GM15510 (cell line): Measurements from ENCODE around the gene RDH13.

ENCODE experiments used
- POLR2A ChIP-seq: IDR thresholded peaks from 3 replicates; pipeline ENCODE4 v1.6.1; 2011; ENCODE audit warnings: borderline replicate concordance; ENCODE audit not compliant: insufficient read length; ENCODE audit errors: extremely low read depth

RDH13 gene

DNA sequence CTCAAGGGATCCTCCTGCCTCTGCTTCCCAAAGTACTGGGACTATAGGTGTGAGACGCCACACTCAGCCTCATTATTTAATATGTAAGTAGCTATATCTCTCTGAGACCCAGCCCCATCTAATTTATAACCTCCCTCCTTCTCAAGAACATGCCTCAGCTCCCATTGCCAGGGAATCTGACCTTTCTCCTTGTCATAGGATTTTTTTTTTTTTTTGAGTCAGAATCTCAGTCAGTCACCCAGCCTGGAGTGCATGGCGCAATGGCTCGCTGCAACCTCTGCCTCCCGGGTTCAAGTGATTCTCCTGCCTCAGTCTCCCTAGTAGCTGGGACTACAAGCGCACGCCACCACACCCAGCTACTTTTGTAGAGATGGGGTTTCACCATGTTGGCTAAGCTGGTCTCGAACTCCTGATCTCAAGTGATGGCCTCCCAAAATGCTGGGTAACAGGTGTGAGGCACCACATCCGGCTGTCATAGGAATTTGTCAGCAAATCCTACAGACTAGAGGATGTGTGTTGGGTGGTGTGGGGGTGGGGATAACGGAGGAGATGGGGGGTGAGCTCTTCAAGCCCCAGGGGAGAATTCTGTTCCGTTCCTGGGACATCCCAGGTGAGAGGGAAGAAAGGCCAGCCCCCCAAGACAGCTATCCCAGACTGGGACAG, 7.6 kb upstream of the RDH13 start:
- TF ChIP-seq POLR2A = no peak

DNA sequence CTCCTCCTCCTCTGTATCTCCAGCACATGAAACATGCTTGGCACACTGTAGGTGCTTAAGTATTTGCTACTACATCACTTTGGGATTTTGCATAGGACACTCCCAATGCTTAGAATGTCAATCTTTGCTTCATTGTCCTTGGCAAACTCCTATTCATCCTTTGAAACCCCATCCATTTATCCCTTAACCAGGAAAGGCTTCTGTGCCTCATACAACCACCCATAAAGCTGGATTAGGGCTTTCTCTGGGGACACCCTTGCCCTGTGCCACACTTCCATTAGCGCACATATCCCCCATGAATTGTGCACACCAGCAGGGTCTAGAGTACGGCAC, 6.9 kb upstream of the RDH13 start:
- TF ChIP-seq POLR2A = no peak

DNA sequence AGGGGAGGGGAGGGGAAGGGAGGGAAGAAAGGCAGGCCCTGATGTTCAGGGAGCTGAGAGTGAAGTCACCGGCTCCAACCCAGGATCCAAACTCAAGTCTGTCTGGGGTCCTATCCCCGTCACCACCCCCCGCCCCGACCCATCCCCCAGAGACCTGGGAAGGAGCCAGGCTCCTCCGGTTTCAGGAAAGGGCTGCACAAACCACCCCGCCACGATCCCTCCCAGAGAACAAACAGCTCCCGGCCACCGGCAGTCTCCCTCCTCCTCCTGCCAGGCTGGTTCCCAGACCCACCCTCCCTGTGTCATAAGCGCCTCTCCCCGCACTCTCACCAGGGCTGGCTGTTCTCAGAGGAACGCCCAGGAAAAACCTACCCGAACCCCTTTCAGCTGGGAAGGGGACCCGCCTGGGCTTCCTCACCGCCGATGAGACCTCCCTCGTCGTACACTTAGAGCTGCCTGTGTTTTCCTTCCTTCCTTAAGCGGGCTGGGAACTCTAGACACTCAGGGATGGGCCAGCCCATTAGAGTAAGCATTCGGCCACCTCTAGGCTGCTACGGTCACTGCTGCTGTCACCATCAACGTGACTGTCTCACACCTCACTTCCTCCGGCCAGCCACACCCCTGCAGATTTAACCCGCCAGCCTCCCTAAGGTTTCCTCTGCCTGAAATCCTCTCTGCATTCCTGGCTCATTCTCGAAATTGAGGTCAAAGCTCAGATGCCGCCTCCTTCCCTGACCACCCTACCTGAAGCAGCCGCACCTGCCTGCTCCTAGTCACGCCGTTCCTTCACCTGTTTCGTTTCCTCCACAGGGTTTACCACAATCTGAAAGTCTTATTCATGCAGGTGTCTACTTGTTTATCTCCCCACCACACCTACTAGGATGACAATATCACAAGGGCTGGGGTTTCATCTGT, 6.3 kb upstream of the RDH13 start:
- no peak for TF ChIP-seq POLR2A

DNA sequence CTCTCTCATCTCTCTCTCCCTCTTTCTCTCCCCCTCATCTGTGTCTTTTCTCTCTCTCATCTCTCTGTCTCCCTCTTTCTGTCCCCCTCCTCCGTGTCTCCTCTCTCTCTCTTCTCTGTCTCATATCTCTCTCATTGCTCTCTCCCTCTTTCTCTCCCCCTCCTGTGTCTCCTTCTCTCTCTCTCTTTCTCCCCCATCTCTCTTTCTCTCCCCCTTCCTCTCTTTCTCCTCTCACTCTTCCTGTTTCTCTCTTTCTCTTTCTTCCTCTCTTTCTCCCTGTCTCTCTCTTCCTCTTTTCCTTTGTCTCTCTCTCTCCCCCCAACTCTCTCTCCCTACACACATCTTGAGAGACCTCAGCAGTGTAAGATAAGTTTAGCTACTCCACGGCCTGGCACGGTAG, 4.9 kb upstream of the RDH13 start:
- TF ChIP-seq POLR2A = no peak

DNA sequence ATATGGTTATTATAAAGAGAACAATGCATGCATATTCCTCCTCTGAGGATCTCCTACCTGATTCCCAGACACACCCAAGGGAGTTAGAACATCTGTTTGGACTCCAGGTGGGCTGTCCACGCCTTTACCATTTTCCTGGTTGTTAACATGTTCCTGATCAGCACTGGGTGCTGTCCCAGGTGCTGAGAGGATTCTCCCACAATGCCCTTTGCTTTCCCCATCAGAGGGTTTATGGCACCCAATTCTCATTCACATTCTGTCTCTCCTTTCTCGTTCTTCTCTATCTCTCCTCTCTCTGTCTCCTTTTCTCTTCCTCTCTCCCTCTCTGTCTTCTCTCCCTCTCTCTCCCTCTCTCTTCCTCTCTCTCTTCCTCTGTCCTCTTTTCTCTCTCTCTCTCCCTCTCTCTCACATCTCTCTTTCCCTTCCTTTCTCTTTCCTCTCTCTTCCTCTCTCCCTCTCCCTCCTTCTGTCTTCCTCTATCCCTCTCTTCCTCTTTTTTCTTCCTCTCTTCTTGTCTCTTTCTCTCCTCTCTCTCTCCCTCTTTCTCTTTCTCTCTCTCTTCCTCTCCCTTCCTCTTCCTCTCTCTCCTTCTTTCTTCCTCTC, 3.3 kb upstream of the RDH13 start:
- TF ChIP-seq POLR2A = no peak

DNA sequence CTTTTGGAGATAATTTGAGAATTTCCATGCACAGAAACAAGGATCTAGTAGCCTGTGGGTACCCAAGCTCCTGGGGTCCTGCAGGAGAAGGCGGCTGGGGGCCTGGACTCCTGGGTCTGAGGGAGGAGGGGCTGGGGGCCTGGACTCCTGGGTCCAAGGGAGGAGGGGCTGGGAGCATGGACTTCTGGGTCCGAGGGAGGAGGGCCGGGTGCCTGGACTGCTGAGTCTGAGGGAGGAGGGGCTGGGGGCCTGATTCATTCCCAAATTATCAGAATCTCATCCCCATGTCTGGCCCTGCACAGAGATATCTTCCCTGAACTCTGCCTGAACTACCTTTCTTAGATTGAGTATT, 520 bp upstream of the RDH13 start:
- no peak for TF ChIP-seq POLR2A

DNA sequence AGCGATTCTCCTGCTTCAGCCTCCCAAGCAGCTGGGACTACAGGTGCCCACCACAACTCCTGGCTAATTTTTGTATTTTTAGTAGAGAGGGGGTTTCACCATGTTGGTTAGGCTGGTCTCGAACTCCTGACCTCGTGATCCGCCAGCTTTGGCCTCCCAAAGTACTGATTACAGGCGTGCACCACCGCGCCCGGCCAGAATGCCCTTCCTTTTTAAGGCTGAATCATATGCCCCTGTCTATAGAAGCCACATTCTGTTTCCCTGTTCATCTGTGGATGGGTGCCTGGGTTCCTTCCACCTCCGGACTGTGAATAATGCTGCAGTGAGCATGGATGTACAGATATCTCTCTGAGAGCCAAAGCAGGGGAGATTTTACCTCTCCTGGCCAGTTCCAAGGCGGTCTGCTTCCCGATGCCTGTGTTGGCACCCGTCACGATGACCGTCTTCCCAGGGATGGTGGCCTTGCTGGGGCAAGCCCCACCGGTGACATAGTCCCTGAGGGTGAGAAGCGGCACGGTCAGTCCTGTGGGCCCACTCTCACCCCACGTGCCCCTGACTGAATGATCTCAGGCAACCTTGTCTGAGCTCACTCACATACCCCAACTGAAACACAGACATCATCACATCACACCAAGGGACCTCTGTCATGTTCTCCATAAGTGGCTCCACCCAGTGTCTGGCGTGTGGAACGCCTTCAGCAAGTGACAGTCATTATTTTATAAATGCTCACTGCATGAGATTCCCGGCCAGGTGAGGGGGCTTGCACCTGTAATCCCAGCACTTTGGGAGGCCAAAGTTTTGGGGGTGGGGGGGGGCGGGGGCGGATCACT, 4.0 kb downstream of the RDH13 start:
- no peak for TF ChIP-seq POLR2A

DNA sequence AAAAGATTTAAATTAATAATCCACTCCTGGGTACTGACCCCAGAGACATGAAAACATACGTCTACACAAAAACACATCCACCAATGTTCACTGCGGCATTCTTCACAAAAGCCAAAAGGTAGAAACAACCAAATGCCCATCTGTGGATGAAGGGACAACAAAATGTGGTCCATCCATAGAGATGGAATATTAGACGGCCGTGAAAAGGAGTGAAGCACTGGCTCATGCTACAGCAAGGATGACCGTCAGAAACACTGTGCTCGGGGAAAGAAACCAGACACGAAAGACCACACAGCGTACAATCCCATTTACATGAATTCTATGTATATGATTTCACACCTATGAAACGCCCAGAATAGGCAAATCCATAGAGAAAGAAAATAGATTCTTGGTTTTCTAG, 6.1 kb downstream of the RDH13 start:
- no peak for TF ChIP-seq POLR2A

DNA sequence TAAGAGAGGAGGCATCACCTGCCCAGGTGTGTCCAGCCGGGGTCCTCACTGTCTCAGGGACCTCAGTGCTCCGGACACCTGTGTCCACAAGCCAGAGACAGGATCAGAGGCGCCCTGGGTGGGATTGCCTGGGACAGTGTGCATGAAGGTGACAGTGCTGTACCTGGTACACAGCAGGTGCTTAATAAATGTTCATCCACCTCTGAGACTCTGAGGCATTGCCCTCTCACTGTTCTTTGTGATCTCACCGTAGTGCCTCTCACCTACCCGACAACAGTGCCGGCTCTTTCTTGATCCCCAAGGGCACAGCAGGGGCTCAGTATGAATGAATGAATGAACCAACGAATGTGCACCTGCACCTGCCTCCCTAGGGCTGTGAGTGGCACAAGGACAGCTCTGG, 9.2 kb downstream of the RDH13 start:
- TF ChIP-seq POLR2A = no peak

DNA sequence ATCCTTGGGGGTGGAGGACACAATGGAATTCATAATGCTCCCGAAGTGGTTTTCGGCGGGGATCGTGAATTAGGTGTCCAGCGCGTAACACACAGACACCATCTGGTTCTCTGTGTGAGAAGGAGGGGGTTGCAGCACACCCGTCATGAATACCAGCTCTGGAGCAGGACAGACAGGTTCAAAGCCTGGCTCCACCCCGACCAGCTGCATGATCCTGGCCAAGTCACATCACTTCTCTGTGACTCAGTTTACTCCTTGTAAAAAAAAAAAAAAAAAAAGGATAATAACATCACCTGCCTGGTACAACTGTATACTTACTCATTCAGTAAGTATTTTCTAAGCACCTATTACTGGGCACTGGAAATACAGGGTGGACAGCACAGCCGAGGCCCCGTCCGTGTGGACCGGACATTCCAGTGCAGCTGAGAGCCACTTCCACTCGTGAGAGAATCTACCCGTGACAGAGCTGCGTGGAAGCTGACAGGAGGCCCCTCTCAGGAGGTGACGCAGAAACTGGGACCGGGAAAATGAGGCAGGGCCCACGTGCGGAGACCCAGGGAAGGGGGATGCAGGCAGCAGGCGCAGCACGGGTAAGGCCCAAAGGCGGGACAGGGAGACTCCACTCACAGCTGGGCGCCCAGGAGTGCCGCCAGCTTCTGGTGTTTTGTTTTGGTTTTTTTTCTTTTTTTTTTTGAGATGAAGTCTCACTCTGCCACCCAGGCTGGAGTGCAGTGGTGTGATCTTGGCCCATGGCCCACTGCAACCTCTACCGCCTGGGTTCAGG, 12.0 kb downstream of the RDH13 start:
- no peak for TF ChIP-seq POLR2A

DNA sequence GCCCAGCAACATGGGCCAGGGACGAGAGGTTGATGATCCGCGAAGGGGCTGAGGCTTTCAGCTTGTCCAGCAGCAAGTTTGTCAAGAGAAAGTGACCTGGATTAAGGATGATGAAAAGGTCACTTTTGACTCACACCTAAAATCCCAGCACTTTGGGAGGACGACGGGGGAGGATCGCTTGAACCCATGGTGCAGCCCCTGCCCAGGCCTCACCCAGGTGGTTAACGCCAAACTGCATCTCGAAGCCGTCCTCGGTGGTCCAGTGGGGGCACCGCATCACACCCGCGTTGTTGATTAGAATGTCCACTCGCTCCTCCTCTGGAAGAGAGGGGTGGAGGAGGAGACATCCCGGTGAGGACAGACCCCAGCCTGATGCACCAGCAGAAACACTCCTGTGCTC, 14.5 kb downstream of the RDH13 start:
- TF ChIP-seq POLR2A = no peak

DNA sequence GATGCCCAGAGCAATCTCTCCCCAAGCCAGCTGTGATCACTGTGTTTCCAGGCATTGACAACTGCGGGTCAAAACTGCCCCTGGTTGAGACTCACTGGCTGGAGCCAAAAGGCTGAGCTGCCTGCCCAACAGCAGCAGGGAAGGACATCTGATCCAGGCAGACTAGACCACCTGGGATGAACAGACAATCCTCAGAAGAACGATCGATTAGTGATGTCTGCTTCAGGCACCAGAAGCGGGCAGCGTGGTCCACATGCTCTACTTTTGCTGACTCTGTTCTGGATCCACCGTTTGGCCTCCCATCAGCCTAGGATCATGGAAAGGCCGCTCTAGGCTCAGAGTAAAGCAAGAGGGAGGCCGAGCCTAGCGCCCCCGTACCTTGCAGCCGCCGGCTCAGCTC, 15.0 kb downstream of the RDH13 start:
- no peak for TF ChIP-seq POLR2A

DNA sequence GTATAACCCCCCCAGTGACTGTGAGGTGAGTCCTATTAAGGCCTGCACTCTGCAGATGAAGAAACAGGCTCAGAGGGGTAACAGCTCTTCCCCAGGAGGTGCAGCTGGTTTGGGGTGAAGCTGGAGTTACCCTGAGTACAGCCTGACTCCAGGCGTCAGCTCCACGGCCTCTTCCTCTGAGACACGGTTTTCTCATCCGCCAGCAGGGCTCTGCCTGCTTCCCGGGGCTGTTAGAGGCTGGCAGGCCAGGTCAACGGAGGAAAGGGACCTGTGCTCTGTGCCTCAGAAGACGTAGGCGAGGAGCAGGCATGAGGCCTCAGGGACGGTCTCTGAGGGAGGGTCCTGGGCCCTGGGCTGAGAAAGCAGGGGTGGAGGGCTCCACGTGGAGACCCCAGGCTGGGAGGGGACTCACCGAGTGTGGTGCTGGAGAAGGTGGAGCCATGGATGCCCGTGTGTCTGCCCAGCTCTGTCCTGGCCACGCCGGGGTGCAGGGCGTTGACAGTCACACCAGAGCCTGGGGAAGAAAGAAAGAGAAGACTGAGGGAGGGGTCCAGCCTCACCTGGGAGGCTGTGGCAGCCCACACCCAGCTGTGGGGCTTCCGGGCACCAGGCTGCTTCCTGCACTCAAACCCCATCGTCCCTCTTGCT, 15.8 kb downstream of the RDH13 start:
- no peak for TF ChIP-seq POLR2A
